Esophagus squamous epithelium (tissue), 4 donors: ENCODE results near the gene SRBD1.

Source experiments
- CTCF ChIP-seq, 6 experiments: fragments of 450-650 bp in 4 of 6; fragments of 200-600 bp in 2 of 6; sonication (generic) in 2 of 6; IDR thresholded peaks; one replicate each; pipeline ENCODE4 v1.5.1; 2016 to 2019; ENCODE audit warnings: antibody characterized with exemption in 6 of 6, mild to moderate bottlenecking in 4 of 6, moderate library complexity in 4 of 6
- POLR2A ChIP-seq, 4 donors: fragments of 450-650 bp; IDR thresholded peaks; one replicate each; pipeline ENCODE4 v1.6.1; 2017; ENCODE audit warnings: antibody characterized with exemption in 4 of 4, mild to moderate bottlenecking in 4 of 4, moderate library complexity in 3 of 4

GRCh38 chr2:45368792-45369191 is 242.3 kb downstream of the SRBD1 start:
- no peak for TF ChIP-seq POLR2A (IDR thresholded peaks at IDR 0.05)
- no peak for TF ChIP-seq CTCF (IDR thresholded peaks at IDR 0.05)
